Cardiac fibroblast (primary cell): ENCODE measurements around the gene CHN2.

Source experiments
- DNase-seq, 2 donors: peaks; one replicate each; pipeline versions ENCODE4 v3.0.0 to v3.0.0-alpha.2; 2010; ENCODE audit warnings: low read depth in 2 of 2
- H3K4me3 ChIP-seq, 2 donors: replicated peaks in 1 of 2; 1 replicate in 1 of 2; 2 replicates in 1 of 2; pipeline ENCODE4 v1.5.1; 2011; ENCODE audit warnings: low read depth in 2 of 2, low read length in 2 of 2, mild to moderate bottlenecking in 2 of 2, moderate library complexity in 1 of 2
- CTCF ChIP-seq: IDR thresholded peaks from one replicate; pipeline ENCODE4 v1.5.1; 2011; ENCODE audit warnings: low read depth, mild to moderate bottlenecking, low read length, inconsistent platforms

The CHN2 gene

DNA sequence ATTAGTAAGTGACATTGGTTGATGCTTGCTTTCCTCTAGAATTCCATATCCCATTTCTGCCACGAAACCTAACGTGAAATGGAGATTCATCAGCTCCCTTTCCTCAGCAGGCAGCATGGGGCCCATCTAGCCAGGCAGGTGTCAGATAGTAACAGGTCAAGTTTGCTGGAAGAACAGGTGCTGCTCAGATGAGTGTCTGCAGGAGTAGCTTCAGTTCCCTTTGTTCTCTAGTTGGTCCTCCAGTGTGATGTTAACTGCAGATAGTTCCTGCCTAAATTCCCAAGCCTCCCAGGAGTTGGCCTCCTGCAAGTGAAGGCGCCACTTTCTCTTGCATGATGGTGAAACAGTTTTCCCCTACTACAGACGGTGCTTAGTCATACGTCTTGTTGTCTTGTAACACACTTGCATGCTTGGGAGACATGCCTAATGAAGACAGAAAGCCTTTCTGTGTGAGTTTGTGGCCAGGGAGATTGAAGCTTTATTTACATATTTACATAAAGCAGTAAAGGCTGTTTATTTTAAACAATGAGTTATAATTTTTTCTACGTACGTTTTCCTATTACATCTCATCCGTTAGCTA is 175.4 kb downstream of the CHN2 start:
- no peak for TF ChIP-seq CTCF
- no peak overlapping the region for H3K4me3 ChIP-seq
- peak in 1 of 2 donors; percentile 13 for DNase-seq

DNA sequence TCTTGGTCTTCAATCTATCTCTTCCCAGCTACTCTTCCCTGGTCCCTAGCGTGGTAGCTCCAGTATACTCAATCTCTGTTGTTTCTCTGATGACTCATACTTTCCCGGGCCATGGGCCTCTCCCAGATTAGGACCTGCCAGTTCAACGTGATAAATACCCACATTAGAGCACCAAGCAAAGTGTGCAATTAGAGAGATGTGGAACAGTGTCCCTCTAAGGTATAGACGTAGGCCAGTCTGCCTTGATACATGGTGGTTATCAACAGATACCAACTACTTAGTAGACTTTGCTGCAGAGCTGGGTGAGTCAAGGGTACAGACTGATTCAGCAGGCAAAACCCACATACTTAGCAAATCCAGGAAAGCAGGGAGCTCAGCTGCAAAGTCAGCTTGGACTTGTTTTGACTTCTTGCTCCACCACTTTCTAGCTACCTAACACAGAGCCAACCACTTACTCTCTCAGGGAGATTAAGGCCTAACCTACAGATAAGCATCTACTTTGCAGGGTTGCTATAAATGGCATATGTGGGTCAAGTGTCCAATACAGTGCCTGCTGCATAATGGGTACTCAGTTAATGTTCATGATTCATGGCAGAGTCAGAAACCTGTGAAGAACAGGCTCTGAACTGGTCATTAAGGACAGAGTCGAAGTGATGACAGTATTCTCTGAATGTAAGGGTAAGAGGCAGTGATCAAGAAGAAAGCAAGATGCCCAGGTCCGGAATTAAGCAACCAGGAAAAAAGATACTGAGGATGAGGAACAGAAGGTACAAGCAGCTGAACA is 176.1 kb downstream of the CHN2 start:
- no peak overlapping the region for H3K4me3 ChIP-seq
- DNase-seq: peak; percentile 47 to 62
- TF ChIP-seq CTCF: no peak

DNA sequence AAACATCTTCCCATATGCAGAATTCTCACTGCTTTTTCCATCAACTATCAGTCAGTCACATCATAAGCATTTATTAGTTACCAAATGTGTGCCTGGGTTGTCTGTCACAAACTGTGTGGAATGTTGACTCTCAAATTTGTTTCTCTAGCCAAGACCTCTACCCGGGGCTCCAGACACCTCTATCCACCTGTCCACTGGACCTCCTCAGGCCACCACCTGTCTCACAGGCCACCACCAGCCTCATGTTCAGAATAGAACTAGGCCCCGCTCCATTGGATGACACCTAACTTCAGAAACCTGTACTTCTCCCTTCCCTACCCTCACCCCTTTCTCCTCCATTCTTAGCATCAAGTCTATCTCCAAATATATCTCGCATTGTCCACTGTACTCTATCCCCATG is 176.9 kb downstream of the CHN2 start:
- no peak for DNase-seq

DNA sequence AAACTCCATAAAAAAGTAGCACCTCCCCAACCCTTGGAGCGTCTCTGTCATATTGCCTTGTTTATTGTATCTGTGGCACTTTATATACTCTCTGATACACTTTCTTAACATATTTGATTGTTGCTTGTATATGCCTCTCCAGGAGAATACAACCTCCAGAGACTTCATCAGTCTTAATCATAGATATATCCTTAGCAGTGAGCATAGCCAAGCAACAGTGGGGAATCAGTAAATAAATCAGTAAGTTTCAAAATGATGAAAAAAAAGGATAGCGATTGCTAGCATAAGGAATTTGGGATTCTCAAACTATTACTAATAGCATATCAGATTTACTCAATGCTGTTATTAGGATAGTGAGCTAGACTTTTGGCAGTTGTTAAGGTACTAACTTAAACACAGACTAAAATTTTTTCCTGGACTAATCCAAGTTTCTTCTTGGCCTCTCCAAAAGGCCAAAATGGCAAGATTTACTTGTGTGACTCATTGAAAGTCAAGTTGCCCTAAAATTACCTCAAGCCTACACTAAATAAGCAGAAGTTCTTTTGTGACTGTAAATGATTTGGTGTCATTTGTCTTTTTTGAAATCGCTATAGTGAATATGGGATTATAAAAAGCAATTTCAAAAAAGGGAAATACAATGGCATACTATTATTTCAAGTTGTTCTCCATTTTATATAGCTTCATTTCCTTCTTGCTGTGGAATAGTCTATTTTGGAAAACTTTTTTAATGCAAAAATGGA is 177.9 kb downstream of the CHN2 start:
- no peak for TF ChIP-seq CTCF
- H3K4me3 ChIP-seq: no peak overlapping the region
- DNase-seq: peak in 1 of 2 donors; percentile 31

More for the DNA sequence above, 176.9 kb downstream of the CHN2 start:
- TF ChIP-seq CTCF: no peak
- no peak overlapping the region for H3K4me3 ChIP-seq

DNA sequence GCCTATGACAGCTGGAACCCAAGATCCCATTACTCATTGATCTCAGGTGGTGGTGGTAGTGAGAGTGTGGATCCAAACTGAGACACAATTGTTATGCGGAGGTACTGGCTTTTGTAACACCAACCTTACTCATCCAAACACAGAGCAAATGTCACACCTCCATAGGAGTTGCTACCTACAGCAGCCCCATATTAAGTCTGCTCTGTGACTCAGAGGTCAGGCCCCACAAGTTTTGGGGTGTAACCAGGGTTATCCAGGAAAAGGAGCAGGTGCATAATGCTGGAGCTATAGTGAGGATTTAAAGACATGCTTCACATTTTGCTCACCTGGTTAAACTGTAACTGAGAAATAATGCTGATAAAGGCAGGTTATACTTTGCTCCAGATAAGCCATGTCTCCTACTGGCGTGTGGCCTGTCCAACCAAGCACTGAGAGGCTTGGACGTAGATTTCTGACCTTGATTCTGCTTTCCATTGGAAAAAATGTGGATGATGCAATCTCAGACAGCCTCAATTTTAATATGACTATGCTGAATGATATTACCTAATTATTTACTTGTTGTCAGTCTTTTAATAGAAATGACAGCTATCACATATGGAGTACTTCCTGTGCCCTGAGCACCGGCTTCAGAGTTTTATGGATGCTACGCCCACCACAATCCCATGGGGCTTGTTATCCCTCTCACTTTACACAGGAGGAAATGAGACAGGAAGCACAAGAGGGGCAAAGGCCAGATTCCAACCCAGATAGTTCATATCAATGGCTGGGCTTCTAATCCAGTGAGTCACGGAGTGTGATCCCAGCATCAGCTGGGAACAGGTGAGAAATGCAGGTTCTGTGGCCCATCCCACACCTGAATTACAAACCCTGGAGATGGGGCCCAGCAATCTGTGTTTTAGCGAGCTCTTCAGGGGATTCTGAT is 181.3 kb downstream of the CHN2 start:
- no peak for DNase-seq
- no peak overlapping the region for H3K4me3 ChIP-seq
- TF ChIP-seq CTCF: no peak

DNA sequence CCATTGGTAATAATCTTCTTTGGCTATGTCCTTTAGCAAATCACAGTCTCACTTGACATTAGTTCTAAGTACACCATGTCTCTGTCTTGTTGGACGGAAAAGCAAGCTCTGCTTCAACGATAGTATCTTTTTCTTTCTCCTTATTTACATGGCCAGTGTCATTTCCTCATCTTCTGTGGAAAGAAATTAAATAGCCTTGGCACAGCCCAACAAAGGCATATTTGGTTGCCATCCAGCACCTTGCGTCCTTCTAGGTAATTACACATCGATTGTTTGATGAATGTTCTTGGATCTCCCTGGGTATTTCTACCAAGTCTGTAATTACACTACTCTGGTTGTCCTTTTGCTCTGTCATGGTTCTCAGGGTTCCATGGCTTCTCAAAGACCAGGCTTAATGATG is 183.1 kb downstream of the CHN2 start:
- no peak for DNase-seq
- TF ChIP-seq CTCF: no peak
- H3K4me3 ChIP-seq: no peak overlapping the region
